ENCODE measurements around the gene ZNF490. TPM values are rescaled to one million over a fixed set of nuclear protein-coding genes. Genes with fewer than 3 reads are reported as not detected.

Gene ZNF490
- total and polyA plus RNA-seq, 2 experiments from 2014 or later: 2.3 to 7.8 TPM

GRCh38 chr19:12638611-12639182, 28.1 kb upstream of the ZNF490 start:
- Histone ChIP-seq H3K4me2 (no peak overlapping the region), H4K20me1 (ENCODE audit: insufficient read depth, poor library complexity, severe bottlenecking) (no peaks in the 10 kb centered on the region), H2AFZ (no peak overlapping the region), H3K36me3 (replicated peaks; ENCODE audit: insufficient read depth, low read depth) (no peaks in the 10 kb centered on the region), H3K27ac (no peak overlapping the region), H3K79me2 (no peaks in the 10 kb centered on the region), H3K27me3 (no peaks in the 10 kb centered on the region), H3K4me3 (no peak overlapping the region), H3K9me3 (ENCODE audit: low read depth) (no peaks in the 10 kb centered on the region), H3K4me1 (ENCODE audit: insufficient read depth) (no peaks in the 10 kb centered on the region), H3K9me2 (replicated peaks; ENCODE audit: insufficient read depth) (no peaks in the 10 kb centered on the region)
- WGBS (ENCODE audit: low lambda C conversion rate, missing lambda C conversion rate): 99% methylated on average over 21 of the region's 22 CpGs
- no peak for DNase-seq (ENCODE audit: low spot score)
- TF ChIP-seq EZH2 (IDR thresholded peaks at IDR 0.05; ENCODE audit: borderline replicate concordance): no peak
- no peak for TF ChIP-seq CTCF (IDR thresholded peaks at IDR 0.05; ENCODE audit: poor library complexity)
- TF ChIP-seq EZH2phosphoT487 (IDR thresholded peaks at IDR 0.05; ENCODE audit: low read depth, severe bottlenecking, unreplicated experiment): no peak

GRCh38 chr19:12636631-12637030, 26.0 kb upstream of the ZNF490 start:
- Histone ChIP-seq H3K4me1 (ENCODE audit: insufficient read depth) (no peaks in the 10 kb centered on the region), H3K36me3 (replicated peaks; ENCODE audit: insufficient read depth, low read depth) (no peaks in the 10 kb centered on the region), H3K79me2 (no peaks in the 10 kb centered on the region), H3K9me2 (replicated peaks; ENCODE audit: insufficient read depth) (no peaks in the 10 kb centered on the region), H3K4me3 (no peak overlapping the region), H3K27me3 (no peaks in the 10 kb centered on the region), H3K4me2 (no peak overlapping the region), H4K20me1 (ENCODE audit: insufficient read depth, poor library complexity, severe bottlenecking) (no peaks in the 10 kb centered on the region), H3K9me3 (ENCODE audit: low read depth) (no peaks in the 10 kb centered on the region), H2AFZ (no peak overlapping the region), H3K27ac (no peak overlapping the region)
- no peak for DNase-seq (ENCODE audit: low spot score)
- TF ChIP-seq EZH2 (IDR thresholded peaks at IDR 0.05; ENCODE audit: borderline replicate concordance): no peak
- TF ChIP-seq CTCF (IDR thresholded peaks at IDR 0.05; ENCODE audit: poor library complexity): no peak
- no peak for TF ChIP-seq EZH2phosphoT487 (IDR thresholded peaks at IDR 0.05; ENCODE audit: low read depth, severe bottlenecking, unreplicated experiment)
- 96% methylated on average over 13 of the region's 13 CpGs for WGBS (ENCODE audit: low lambda C conversion rate, missing lambda C conversion rate)

- DNase-seq (ENCODE audit: low spot score): no peak
- H3K4me2 ChIP-seq: no peak overlapping the region
- peaks cover 36% of the 10 kb centered on the region for H3K9me3 ChIP-seq (ENCODE audit: low read depth)
- H4K20me1 ChIP-seq (ENCODE audit: insufficient read depth, poor library complexity, severe bottlenecking): no peaks in the 10 kb centered on the region
- peaks cover 26% of the 10 kb centered on the region for H3K36me3 ChIP-seq (replicated peaks; ENCODE audit: insufficient read depth, low read depth)
- 98% methylated on average over 7 of the region's 7 CpGs for WGBS (ENCODE audit: low lambda C conversion rate, missing lambda C conversion rate)
- peak overlapping the region; percentile 7 for H3K4me3 ChIP-seq
- H3K27ac ChIP-seq: no peak overlapping the region
- peaks cover 13% of the 10 kb centered on the region for H3K79me2 ChIP-seq
- TF ChIP-seq EZH2 (IDR thresholded peaks at IDR 0.05; ENCODE audit: borderline replicate concordance) (no peak), CTCF (IDR thresholded peaks at IDR 0.05; ENCODE audit: poor library complexity) (no peak), EZH2phosphoT487 (IDR thresholded peaks at IDR 0.05; ENCODE audit: low read depth, severe bottlenecking, unreplicated experiment) (no peak)
- H2AFZ ChIP-seq: no peak overlapping the region
- no peaks in the 10 kb centered on the region for H3K27me3 ChIP-seq
- no peaks in the 10 kb centered on the region for H3K4me1 ChIP-seq (ENCODE audit: insufficient read depth)
- H3K9me2 ChIP-seq (replicated peaks; ENCODE audit: insufficient read depth): no peaks in the 10 kb centered on the region
Observed at GRCh38 chr19:12629215-12629614, 18.6 kb upstream of the ZNF490 start.

Data from hepatocyte (in vitro differentiated cells).